Hematopoietic multipotent progenitor cell treated with erythropoietin and hydrocortisone succinate and interleukin-3 and kit ligand, for 17 days (in vitro differentiated cells): ENCODE results near the gene PDCD10.

ENCODE experiments used
- DNase-seq: peaks from one replicate; pipeline ENCODE4 v3.0.0-alpha.2; 2015; ENCODE audit warnings: low spot score

The PDCD10 gene

GRCh38 chr3:167734498-167735232, at the start of gene PDCD10:
PDCD10 (minus strand) TSS chr3:167734892; CDS start chr3:167720157, 14,735 bp downstream.
- DNase-seq: peak; percentile 98

- DNase-seq: no peak
Measured at GRCh38 chr3:167783781-167784180, 49.1 kb upstream of the PDCD10 start.

- no peak for DNase-seq
Measured at GRCh38 chr3:167780214-167780883, 45.7 kb upstream of the PDCD10 start.

GRCh38 chr3:167777356-167777755, 42.7 kb upstream of the PDCD10 start:
- no peak for DNase-seq

GRCh38 chr3:167776066-167776685, 41.5 kb upstream of the PDCD10 start:
- DNase-seq: no peak

- no peak for DNase-seq
Measured at GRCh38 chr3:167773584-167773983, 38.9 kb upstream of the PDCD10 start.

- DNase-seq: no peak
Measured at GRCh38 chr3:167772992-167773391, 38.3 kb upstream of the PDCD10 start.

- no peak for DNase-seq
Measured at GRCh38 chr3:167762296-167762695, 27.6 kb upstream of the PDCD10 start.

- no peak for DNase-seq
Measured at GRCh38 chr3:167761302-167761701, 26.6 kb upstream of the PDCD10 start.

GRCh38 chr3:167754049-167754448, 19.4 kb upstream of the PDCD10 start:
- DNase-seq: no peak

- DNase-seq: no peak
Measured at GRCh38 chr3:167750272-167750971, 15.7 kb upstream of the PDCD10 start.

- DNase-seq: no peak
Measured at GRCh38 chr3:167749728-167750127, 15.0 kb upstream of the PDCD10 start.

- DNase-seq: no peak
Measured at GRCh38 chr3:167749209-167749608, 14.5 kb upstream of the PDCD10 start.

- no peak for DNase-seq
Measured at GRCh38 chr3:167743799-167744198, 9.1 kb upstream of the PDCD10 start.

- no peak for DNase-seq
Measured at GRCh38 chr3:167742338-167742737, 7.6 kb upstream of the PDCD10 start.

GRCh38 chr3:167740961-167741587, 6.4 kb upstream of the PDCD10 start:
- DNase-seq: peak; percentile 76

- DNase-seq: no peak
Measured at GRCh38 chr3:167739190-167739810, 4.6 kb upstream of the PDCD10 start.

- DNase-seq: no peak
Measured at GRCh38 chr3:167738037-167738436, 3.3 kb upstream of the PDCD10 start.

GRCh38 chr3:167736997-167737396, 2.3 kb upstream of the PDCD10 start:
- no peak for DNase-seq

- no peak for DNase-seq
Measured at GRCh38 chr3:167736264-167736787, 1.6 kb upstream of the PDCD10 start.
